GM20000 (cell line): ENCODE data around the gene CENPP.
A peak's percentile ranks its signal among the peaks of the same experiment; 100 is the strongest.
"Not testable (repeated sequence)": the region's sequence is repeated elsewhere in the genome, so short reads cannot be mapped to it uniquely, and the experiment has no call there.

ENCODE experiments used
- DNase-seq: peaks from one replicate; pipeline ENCODE4 v3.0.0; 2012; ENCODE audit warnings: low spot score
- CTCF ChIP-seq: IDR thresholded peaks from 2 replicates; pipeline ENCODE4 v1.5.1; 2012; ENCODE audit warnings: mild to moderate bottlenecking, control low read depth; ENCODE audit errors: extremely low read depth, missing control alignments

Gene CENPP

GRCh38 chr9:92406477-92406876 is 80.7 kb downstream of the CENPP start:
- peak; percentile 37 for DNase-seq
- no peak for TF ChIP-seq CTCF

- TF ChIP-seq CTCF, result no peak
- no peak for DNase-seq
Measured at GRCh38 chr9:92407818-92408217, 82.1 kb downstream of the CENPP start.

GRCh38 chr9:92408747-92409478 is 83.2 kb downstream of the CENPP start:
- no peak for DNase-seq
- no peak for TF ChIP-seq CTCF

- DNase-seq, result not testable (repeated sequence)
Measured at GRCh38 chr9:92411157-92411556, 85.4 kb downstream of the CENPP start.

GRCh38 chr9:92414566-92414965 is 88.8 kb downstream of the CENPP start:
- no peak for TF ChIP-seq CTCF
- DNase-seq, result no peak

- no peak for TF ChIP-seq CTCF
- no peak for DNase-seq
Measured at GRCh38 chr9:92422611-92423338, 97.0 kb downstream of the CENPP start.

GRCh38 chr9:92423612-92424011 is 97.9 kb downstream of the CENPP start:
- TF ChIP-seq CTCF, result no peak
- DNase-seq, result no peak

- no peak for DNase-seq
- TF ChIP-seq CTCF, result no peak
Measured at GRCh38 chr9:92424340-92424739, 98.6 kb downstream of the CENPP start, which contains the start of gene OMD. TSS of gene OMD (minus strand) at chr9:92424471. CDS start at chr9:92417558, 6,913 bp downstream.
